Measurements from ENCODE around the gene CHN2.

Gene CHN2

GRCh38 chr7:29458933-29459332 is 264.4 kb downstream of the CHN2 start:
- no peak for DNase-seq (ENCODE audit: low read depth in 3 of 3, low spot score in 1 of 3)

GRCh38 chr7:29459589-29459988 is 265.0 kb downstream of the CHN2 start:
- no peak for DNase-seq (ENCODE audit: low read depth in 3 of 3, low spot score in 1 of 3)

- no peak for DNase-seq (ENCODE audit: low read depth in 3 of 3, low spot score in 1 of 3)
These were observed 267.4 kb downstream of the CHN2 start for GRCh38 chr7:29461996-29462395.

- DNase-seq (ENCODE audit: low read depth in 3 of 3, low spot score in 1 of 3): no peak
These were observed 269.1 kb downstream of the CHN2 start for GRCh38 chr7:29463504-29464158.

- DNase-seq (ENCODE audit: low read depth in 3 of 3, low spot score in 1 of 3): no peak
These were observed 270.2 kb downstream of the CHN2 start for GRCh38 chr7:29464753-29465152.

- no peak for DNase-seq (ENCODE audit: low read depth in 3 of 3, low spot score in 1 of 3)
These were observed 272.8 kb downstream of the CHN2 start for GRCh38 chr7:29467193-29467926.

- no peak for DNase-seq (ENCODE audit: low read depth in 3 of 3, low spot score in 1 of 3)
These were observed 273.6 kb downstream of the CHN2 start for GRCh38 chr7:29468196-29468595.

- no peak for DNase-seq (ENCODE audit: low read depth in 3 of 3, low spot score in 1 of 3)
These were observed 274.7 kb downstream of the CHN2 start for GRCh38 chr7:29469281-29469680.

GRCh38 chr7:29469976-29470557 is 275.5 kb downstream of the CHN2 start:
- DNase-seq (ENCODE audit: low read depth in 3 of 3, low spot score in 1 of 3): no peak

- no peak for DNase-seq (ENCODE audit: low read depth in 3 of 3, low spot score in 1 of 3)
These were observed 277.0 kb downstream of the CHN2 start for GRCh38 chr7:29471444-29472138.

GRCh38 chr7:29476916-29477315 is 282.3 kb downstream of the CHN2 start:
- DNase-seq (ENCODE audit: low read depth in 3 of 3, low spot score in 1 of 3): no peak

GRCh38 chr7:29478226-29478625 is 283.7 kb downstream of the CHN2 start:
- no peak for DNase-seq (ENCODE audit: low read depth in 3 of 3, low spot score in 1 of 3)

GRCh38 chr7:29478687-29479240 is 284.2 kb downstream of the CHN2 start:
- DNase-seq (ENCODE audit: low read depth in 3 of 3, low spot score in 1 of 3): no peak

- no peak for DNase-seq (ENCODE audit: low read depth in 3 of 3, low spot score in 1 of 3)
These were observed 285.0 kb downstream of the CHN2 start for GRCh38 chr7:29479301-29480200.

- no peak for DNase-seq (ENCODE audit: low read depth in 3 of 3, low spot score in 1 of 3)
These were observed 285.9 kb downstream of the CHN2 start for GRCh38 chr7:29480451-29480850.

- no peak for DNase-seq (ENCODE audit: low read depth in 3 of 3, low spot score in 1 of 3)
These were observed 286.5 kb downstream of the CHN2 start for GRCh38 chr7:29480934-29481651.

- DNase-seq (ENCODE audit: low read depth in 3 of 3, low spot score in 1 of 3): no peak
These were observed 287.5 kb downstream of the CHN2 start for GRCh38 chr7:29482056-29482455.

- DNase-seq (ENCODE audit: low read depth in 3 of 3, low spot score in 1 of 3): no peak
These were observed 288.9 kb downstream of the CHN2 start for GRCh38 chr7:29483219-29484104.

- DNase-seq (ENCODE audit: low read depth in 3 of 3, low spot score in 1 of 3): no peak
These were observed 289.7 kb downstream of the CHN2 start for GRCh38 chr7:29484280-29484679.

Measured in stimulated activated CD4-positive, alpha-beta T cell treated with anti-CD3 and anti-CD28 coated beads, TNF-alpha, amount 100 ng/mL, for 1 hour (primary cell).